AG09309 (cell line): ENCODE results near the gene CBLN2.
A peak's percentile ranks its signal among the peaks of the same experiment; 100 is the strongest.

ENCODE experiments used
- DNase-seq: peaks from one replicate; pipeline ENCODE4 v3.0.0-alpha.2; 2010; ENCODE audit warnings: low read depth
- H3K4me3 ChIP-seq: 2 replicates; pipeline ENCODE4 v1.5.1; 2011; ENCODE audit warnings: mild to moderate bottlenecking, low read depth, low read length, moderate library complexity; ENCODE audit not compliant: control insufficient read depth
- CTCF ChIP-seq: IDR thresholded peaks from 2 replicates; pipeline ENCODE4 v1.5.1; 2011; ENCODE audit warnings: mild to moderate bottlenecking, low read depth, low read length, inconsistent platforms; ENCODE audit not compliant: insufficient read depth, control insufficient read depth; ENCODE audit errors: missing control alignments

CBLN2 gene

GRCh38 chr18:72555101-72555500 is 11.0 kb upstream of the CBLN2 start:
- H3K4me3 ChIP-seq: no peak overlapping the region
- TF ChIP-seq CTCF: no peak

GRCh38 chr18:72543357-72544055 is 636 bp downstream of the CBLN2 start:
- no peak for TF ChIP-seq CTCF
- H3K4me3 ChIP-seq: peak overlapping the region; percentile 8
- no peak for DNase-seq

More at GRCh38 chr18:72555101-72555500, 11.0 kb upstream of the CBLN2 start:
- DNase-seq: no peak

- no peak overlapping the region for H3K4me3 ChIP-seq
- DNase-seq: no peak
- TF ChIP-seq CTCF: no peak
Measured at GRCh38 chr18:72542984-72543356, 1.2 kb downstream of the CBLN2 start.

GRCh38 chr18:72542342-72542741 is 1.8 kb downstream of the CBLN2 start:
- no peak for DNase-seq
- H3K4me3 ChIP-seq: no peak overlapping the region
- no peak for TF ChIP-seq CTCF

- TF ChIP-seq CTCF: no peak
- no peak for DNase-seq
- H3K4me3 ChIP-seq: no peak overlapping the region
Measured at GRCh38 chr18:72541871-72542332, 2.2 kb downstream of the CBLN2 start.

- no peak overlapping the region for H3K4me3 ChIP-seq
- DNase-seq: no peak
- no peak for TF ChIP-seq CTCF
Measured at GRCh38 chr18:72539901-72540300, 4.2 kb downstream of the CBLN2 start.
